Endometrial microvascular endothelial cells (primary cell): ENCODE measurements around the gene TMPRSS13. TPM values are rescaled to one million over a fixed set of nuclear protein-coding genes. Genes with fewer than 3 reads are reported as not detected.

Experiments used
- in situ Hi-C: cut with HindIII; loops from 2 replicates; pipeline ENCODE4 v1.10.0; 2017; ENCODE audit warnings: low sequenced_read_pairs, low pct_unique_long_range_greater_than_20kb; ENCODE audit errors: inconsistent ontology term
- total RNA-seq: library from RNA; depleted of rRNA; stranded (reverse); fragments of >200 nt; gene quantifications from one replicate; pipeline ENCODE4 v1.2.3, GENCODE V29; 2015; ENCODE audit errors: inconsistent ontology term

TMPRSS13 gene
- total RNA-seq, 1 donor from 2014 or later, result not detected

DNA sequence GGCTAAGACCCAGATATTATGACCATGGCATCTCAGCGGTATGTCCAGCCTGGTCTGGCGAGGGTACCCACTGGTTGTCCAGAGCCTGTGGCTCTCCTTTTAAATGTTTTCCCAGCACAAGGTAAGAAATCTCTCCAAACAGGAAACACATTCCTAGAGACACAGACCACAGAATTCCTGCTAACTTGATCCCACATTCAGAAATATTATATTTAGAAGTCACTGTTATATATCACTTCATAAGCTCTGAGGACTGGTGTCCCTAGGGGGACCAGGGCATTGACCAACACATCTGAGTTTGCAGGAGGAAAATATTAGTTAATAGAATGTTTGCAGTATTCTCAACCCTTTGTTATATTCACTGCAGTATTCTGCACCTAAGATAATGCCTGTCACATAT lies 23.1 kb downstream of the TMPRSS13 start:
- in situ Hi-C loops, result no loop called here

DNA sequence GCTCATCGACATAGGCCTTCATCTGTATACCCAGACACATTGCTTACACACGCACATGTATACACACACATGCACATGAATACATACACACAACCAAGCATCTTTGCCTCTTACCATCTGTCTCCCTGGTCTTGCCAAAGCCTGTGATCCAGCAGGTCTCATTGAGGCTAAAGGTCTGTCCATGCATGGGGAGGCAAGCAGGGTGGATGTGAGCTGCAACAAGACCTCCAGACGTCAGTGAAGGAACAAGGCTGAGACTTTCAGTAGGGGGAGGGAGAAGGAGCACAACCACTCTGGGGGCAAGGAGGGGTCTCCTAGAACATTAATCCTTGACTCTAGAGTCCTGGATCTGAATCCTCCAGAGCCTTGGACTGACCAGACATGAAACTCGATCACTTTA lies 23.7 kb downstream of the TMPRSS13 start:
- in situ Hi-C loops, result no loop called here

DNA sequence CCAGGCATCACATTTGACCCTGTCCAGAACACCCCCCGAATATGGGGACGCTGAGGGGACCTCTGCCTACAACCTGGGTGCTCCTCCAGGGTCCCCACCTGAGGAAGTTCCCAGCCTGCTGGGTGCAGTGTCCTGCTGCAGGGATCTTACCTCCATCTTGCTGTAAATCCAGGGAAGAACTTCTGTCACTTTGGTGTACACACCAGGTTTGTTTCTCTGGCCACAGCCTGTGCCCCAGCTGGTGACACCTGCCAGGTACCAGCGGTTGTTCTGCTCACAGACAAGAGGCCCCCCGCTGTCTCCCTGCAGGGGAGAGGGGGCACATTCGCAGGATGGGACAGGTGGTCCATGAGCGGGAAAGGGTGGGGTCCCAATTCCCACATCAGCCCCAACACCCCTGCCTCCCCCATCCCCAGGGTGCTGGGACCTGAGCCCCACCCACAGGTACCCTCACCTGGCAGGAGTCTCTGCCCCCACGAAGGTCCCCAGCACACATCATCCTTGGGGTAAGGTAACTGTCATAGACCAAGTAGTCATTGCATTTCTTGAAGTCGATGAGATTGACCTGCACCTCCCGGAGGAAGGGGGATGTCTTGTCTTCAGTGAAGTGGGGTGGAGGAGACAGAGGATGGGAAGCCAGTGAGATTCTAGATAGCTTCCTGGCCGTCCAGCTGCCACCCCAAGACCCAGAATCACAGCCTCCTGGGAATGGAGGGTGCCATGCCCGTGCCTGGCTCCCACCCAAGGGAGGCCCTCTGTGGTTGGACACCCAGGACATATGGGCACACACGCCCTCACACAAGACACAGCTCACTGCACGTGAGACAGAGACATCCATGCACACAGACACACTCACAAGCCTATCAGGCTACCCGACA lies 25.5 kb downstream of the TMPRSS13 start:
- in situ Hi-C loops, result no loop called here

DNA sequence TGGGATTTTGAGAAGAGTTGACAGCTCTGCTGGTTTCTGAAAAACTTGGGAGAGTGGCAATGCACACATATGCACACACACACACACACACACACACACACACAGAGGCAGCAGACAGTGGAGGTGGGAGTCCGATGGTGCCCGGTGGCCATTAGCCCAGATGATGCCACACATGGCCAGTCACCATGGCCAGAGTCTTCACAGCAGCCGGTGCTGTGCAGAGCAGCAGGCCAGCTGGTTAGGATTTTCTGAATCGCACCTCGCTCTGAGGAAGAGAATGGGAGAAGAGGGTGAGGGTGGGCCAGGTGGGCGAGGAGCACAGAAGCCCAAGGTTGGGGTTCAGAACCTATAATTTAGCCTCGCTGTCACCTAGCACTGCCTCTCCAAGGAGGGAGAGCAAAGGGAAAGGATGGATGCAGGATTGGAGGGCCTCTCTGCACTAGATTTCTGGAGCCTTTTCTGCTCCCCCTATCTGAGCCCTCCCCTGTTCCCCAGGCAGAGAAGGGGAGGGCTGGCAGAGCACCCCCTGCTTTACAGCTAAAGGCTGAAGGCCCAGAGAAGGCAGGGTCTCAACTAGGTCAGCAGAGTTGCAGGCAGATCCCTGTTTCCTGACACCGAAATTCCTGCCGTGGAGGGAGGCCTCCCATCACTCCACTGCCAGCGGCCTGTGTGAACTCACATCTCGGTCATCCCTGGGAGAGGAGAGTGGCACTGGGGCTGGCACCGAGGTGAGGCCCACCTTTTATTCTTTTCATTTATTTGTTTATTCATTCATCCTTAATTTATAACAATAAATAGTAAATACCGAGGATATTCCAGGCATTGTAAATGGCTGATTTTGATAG lies 27.0 kb downstream of the TMPRSS13 start:
- in situ Hi-C loops, result no loop called here

DNA sequence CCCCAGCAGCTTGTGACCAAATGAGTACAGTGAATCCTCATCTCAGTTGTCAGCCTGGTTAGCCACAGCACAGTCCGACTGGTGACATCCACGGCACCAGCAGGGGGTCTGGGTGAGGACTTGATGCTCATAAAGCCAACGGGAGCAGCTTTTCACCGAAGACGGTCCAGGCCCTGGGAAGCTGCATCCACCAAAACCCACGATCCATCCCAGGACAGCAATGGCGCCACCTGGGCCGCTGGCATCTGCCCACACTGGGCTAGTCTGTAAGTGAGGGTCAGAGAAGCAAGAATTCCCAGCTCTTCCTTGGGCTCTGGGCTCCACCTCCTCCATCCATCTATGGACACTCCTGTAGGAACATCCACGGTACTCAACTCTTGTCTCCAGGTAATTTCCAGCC lies 27.6 kb downstream of the TMPRSS13 start:
- in situ Hi-C loops, result no loop called here

DNA sequence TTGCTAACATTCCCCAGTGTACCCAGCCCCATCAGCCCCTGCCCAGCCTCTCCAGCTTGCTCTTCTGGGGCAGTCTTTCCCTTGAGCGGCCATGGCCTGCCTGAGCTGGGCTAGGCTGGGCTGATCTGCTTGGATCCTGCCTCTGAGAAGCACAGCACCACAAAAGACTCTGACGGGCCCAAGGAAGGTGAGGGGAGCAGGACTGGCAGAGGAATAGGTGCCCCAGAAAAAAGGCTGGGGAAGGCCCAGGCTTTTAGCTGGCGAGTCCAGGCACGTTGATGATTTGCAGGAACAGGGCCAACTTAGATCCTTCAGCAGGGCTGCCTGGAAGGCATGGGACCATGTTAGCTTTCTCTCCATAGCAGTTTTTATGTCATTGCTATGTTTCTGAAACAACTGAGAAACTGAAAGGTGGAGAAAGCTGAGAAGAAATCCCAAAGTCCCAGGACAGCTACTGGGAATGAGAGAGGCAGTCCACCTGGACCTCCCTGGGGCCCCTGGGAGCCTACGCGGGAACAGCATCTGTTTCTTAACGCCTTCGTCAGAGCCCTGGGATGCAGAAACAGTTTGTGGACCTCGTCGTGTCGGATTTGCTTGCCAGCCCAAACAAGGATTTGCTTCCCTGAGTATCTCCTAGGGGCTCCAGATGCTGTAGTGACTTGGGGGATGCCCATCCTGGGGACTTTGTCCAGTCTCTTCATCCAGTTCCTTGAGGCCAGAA lies 28.3 kb downstream of the TMPRSS13 start:
- in situ Hi-C loops, result no loop called here

DNA sequence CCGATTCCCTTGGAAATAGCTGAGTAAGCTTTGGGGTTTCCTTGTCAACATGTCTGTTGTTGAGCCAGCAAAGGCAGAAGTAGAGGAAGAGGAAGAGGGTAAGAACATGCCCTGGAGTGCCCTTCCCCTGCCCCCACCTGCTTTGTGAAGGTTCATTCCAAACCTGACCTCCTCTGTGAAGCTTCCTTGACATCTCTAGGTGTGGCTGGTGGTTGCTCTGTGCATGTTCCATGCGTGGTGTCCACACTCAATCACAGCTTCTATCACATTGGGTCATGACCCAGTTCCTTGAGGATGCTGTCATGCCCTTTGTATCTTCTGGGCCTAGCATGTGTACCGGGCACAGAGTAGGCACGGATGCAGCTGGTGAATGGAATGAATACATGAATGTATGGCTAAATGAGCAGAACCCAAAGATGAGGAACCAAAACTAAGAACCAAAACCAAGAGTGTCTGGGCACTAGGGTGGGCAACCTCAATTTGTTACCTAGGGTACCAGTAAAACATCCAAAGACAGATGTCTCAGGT lies 29.0 kb downstream of the TMPRSS13 start:
- in situ Hi-C loops, result no loop called here

DNA sequence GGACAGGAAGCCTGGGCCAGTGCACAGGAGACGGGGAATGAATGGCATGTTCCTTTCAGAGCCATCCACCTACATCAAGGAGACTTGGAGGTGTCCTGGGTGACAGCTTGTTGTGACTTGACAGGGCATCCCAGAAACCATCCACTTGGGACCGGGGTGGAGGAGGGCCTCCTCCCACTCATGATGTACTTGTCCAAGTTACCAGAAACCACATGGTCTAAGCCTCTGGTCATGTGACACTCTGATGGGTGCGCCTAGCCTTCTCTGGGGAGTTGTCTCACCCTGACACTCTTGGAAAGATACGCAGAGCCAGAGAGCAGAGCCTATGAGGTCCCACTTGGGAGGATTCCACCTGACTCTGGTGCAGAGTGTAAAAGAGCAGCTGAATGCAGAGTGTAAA lies 31.1 kb downstream of the TMPRSS13 start:
- in situ Hi-C loops, result no loop called here

DNA sequence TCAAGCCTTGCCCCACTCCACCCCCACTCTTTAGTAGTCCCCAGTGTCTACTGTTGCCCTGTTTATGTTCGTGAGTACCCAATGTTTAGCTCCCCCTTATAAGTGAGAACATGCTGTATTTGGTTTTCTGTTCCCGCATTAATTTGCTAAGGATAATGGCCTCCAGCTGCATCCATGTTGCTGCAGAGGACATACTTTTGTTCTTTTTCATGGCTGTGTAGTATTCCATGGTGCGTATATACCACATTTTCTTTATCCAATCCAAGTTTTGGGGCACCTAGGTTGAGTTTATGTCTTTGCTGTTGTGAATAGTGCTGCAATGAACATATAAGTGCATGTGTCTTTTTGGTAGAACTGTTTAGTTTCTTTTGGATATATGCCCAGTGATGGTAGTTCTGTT lies 36.6 kb downstream of the TMPRSS13 start:
- in situ Hi-C loops, result no loop called here

DNA sequence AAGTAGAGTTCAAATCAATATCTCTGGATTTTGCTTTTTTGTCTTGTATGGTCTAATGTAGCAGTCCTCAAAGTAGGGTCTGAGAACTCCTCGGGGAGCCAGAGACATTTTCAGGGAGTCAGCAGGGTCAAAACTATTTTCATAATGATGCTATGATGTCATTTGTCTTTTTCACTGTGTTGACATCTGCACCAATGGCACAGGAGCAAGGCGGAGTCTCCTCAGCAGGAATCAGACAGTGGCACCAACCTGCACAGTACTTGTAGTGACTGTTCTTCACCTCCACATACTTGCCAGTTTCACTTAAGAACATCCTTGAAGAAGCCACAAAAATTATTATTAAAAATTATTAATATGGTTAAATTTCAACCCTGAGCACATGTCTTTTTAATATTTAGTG lies 37.8 kb downstream of the TMPRSS13 start:
- in situ Hi-C loops, result no loop called here

DNA sequence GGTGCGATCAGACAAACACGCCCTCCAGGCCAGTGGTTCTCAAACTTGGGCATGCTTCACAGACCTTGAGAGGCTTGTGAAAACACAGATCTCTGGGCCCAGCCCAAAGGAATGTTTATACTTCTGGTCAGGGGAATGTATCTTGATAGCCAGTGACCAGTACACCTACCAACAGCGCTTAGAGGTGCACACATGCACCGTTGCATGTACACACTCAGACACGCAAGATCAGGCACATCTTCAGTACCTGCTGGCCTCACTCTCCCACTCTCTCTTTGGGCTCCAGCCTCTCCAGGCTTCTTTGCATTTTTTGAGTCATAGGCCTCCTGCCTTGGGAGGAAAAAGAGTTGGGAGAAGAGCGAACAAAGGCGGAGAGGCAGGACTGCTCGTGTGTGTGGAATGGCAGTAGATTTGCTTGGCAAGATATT lies 41.0 kb downstream of the TMPRSS13 start:
- in situ Hi-C loops, result no loop called here

DNA sequence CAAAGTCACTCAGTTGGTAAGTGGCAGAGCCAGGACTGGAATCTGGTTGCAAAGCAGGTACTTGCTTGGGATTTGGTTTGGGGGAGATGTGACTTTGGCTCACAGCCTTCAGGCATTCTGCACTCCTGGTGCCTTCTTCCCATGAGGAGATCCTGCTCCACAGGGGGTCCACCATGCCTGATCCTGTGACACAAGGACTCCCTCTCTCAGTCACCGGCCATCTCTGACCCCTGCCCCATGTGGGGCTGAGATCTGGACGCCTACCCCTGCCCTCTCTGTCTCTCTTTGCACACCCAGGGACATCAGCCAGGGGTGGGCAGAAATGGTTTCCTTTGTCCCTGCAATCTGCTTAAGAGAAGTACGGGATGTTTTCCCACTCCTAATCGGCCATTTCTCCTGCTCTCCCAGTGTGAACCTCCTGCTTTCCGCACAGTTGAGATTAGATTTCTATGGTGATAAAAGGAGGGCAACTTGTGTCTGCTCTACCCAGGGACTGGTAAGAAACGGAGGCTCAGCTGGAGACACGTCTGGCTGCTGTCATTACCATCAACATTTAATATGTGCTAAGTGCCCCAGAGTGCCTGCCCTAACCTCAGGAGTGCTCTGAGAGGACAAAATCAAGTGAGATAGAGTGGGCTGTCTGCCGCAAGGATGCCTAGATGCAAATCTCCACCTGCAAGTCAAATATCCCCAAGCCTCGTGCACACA lies 41.6 kb downstream of the TMPRSS13 start:
- in situ Hi-C loops, result no loop called here

DNA sequence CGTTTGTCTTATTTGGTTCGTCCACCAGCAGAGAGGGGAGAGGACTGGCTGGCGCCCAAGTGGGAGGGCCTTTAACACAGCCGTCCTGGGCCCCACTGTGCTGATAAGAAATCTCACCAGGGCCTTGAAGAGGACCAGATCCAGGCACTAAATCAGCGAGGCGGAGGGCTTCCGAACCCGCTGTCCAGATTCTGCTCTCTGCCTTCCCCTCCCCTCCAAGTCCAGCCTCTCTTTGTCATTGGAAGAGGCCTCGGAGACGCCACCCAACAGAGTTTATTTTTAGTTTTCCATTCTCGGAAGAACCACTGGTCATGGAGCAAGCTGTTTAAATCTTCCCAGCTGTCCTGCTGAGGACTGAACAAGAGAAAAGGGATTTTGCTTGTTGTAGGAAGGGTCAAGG lies 43.4 kb downstream of the TMPRSS13 start:
- in situ Hi-C loops, result no loop called here

DNA sequence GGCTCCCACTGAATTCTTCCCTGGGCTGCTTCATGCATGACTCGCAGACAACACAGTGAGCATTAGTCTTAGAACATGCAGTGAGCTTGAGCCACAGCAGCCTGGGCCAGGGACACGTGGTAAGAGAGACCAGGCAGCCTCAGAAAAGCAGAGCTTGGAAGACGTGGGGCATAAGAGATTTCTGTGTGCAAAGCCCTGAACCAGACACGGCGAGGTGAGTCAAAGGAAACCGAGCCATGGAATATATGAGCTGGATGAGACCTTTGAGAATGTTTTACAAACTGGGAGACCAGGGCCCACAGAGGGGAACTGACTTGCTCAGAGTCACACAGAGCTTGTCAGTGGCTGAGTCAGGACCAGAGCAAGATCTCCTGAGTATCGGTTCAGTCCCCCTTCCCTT lies 44.2 kb downstream of the TMPRSS13 start:
- in situ Hi-C loops, result no loop called here

DNA sequence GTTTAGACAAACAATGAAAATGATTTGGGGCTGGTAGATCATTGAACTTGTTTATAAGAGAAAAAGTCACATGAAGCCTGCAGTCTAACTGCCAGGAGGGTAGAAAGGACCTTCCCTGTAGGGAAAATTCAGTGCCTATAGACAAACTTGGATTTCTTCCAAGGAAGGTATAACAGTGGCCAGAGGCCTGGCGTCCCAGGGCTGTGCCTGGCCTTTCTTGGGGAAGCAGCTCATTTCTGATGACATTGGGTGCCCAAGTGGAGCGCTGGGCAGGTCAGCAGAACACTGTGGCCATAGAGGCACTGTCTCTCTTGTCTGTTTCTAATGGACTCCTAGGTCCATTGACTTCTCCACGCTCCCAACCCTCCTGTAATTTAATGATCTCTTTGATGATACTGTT lies 46.1 kb downstream of the TMPRSS13 start:
- in situ Hi-C loops, result no loop called here

DNA sequence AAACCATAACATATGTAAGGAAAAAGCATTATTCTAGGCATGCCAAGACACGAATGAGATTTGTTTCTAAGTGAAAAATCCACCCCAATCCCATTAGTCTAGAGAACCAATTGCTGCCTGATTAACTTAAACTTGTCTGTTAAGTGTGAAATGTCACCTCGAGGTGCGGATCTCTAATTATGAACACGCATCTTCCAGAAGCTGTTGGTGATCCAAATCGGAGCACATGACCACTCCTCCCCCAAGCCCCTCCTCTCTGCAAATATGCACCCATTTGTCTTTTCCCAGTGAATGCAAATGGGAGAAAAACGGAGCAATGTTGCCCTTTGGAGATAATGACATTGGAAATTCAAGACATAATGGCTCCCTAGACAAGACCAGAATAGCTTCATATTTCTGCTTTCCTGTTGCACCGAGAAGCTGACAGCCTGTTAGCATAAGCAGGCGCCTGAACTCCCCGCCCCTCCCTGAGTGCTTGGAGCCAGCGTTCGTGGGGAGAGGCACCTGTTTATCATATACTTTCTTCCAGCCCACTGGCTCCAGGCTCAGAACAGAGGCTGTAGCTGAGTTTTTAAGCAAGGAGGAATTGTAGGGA lies 46.8 kb downstream of the TMPRSS13 start:
- in situ Hi-C loops, result no loop called here

DNA sequence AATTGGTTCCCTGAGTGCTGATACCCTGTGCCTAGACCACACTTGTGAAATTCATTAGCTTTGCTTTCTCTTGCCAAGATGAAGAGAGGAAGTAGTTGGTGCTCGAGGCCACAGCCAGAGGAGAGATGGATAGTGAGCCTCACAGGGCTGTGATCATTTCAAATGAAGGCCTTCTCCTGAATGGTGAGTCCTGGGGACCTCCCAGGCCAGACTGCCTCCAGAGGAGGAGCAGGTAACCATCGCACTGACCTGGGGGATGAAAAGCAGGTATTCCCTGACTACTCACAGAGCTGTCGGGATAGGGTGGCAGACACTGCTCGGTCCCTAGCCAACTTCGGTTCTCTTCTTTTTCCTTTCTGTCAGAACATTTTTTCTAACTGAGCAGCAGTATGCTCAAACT lies 48.0 kb downstream of the TMPRSS13 start:
- in situ Hi-C loops, result no loop called here
